Pons (tissue), 1 donor: ENCODE data around the gene AOC3.
"Not testable (repeated sequence)": the region's sequence is repeated elsewhere in the genome, so short reads cannot be mapped to it uniquely, and the experiment has no call there.

ENCODE experiments used
- DNase-seq: peaks from one replicate; pipeline ENCODE4 v3.0.0-alpha.2; 2016; ENCODE audit warnings: low spot score

Gene AOC3

GRCh38 chr17:42894283-42895184, 43.5 kb downstream of the AOC3 start:
- no peak for DNase-seq

- no peak for DNase-seq
Observed at GRCh38 chr17:42895185-42895555, 44.2 kb downstream of the AOC3 start.

DNA sequence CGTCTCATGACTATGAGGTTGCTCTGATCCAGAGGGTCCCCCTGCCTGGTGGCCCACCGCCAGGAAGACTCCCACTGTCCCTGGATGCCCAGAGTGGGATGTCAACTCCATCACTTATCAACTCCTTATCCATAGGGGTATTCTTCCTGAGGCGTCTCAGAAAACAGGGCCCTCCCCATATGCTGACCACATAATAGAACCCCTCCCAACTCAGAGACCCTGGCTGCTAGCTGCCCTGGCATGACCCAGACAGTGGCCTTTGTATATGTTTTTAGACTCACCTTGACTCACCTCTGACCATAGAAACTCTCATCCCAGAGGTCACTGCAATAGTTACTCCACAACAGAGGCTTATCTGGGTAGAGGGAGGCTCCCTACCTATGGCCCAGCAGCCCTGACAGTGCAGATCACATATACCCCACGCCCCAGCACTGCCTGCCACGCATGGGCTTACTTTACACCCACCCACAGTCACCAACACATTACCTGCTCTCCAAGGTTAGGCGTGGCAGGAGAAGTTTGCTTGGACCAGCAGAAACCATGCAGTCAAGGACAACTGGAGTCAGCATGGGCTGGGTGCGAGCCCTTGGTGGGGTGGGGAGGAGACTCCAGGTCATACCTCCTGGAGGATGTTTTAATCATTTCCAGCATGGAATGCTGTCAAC, 47.3 kb downstream of the AOC3 start:
- DNase-seq, result no peak

DNA sequence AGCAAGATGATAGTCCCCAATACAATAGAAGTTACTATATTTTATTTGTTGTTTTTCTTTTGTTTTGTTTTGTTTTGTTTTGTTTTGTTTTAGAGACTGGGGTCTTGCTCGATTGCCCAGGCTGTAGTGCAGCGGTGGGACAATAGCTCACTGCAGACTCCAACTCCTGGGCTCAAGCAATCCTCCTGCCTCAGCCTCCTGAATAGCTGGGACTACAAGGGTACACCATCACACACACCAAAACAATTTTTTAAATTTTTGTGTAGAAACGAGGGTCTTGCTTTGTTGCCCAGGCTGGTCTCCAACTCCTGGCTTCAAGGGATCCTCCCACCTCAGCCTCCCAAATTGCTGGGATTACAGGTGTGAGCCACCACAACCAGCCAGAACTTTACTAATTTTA, 49.0 kb downstream of the AOC3 start:
- not testable (repeated sequence) for DNase-seq

DNA sequence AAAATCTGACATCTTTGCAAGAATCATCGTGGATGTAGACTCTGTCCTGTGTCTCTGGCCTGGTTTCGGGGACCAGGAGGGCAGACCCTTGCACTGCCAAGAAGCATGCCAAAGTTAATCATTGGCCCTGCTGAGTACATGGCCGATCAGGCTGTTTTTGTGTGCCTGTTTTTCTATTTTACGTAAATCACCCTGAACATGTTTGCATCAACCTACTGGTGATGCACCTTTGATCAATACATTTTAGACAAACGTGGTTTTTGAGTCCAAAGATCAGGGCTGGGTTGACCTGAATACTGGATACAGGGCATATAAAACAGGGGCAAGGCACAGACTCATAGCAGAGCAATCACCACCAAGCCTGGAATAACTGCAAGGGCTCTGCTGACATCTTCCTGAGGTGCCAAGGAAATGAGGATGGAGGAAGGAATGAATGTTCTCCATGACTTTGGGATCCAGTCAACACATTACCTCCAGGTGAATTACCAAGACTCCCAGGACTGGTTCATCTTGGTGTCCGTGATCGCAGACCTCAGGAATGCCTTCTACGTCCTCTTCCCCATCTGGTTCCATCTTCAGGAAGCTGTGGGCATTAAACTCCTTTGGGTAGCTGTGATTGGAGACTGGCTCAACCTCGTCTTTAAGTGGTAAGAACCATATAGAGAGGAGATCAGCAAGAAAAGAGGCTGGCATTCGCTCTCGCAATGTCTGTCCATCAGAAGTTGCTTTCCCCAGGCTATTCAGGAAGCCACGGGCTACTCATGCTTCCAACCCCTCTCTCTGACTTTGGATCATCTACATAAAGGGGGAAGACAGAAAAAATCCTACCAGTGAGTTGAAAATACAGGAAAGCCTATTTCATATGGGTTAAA, 49.7 kb downstream of the AOC3 start, which contains the start of gene G6PC1:
TSS of gene G6PC1 (plus strand) at position 340 of the 872 bp plus-strand sequence. CDS start at position 418, 78 bp downstream.
- no peak for DNase-seq

- no peak for DNase-seq
Observed at GRCh38 chr17:42901535-42902229, 50.7 kb downstream of the AOC3 start.

GRCh38 chr17:42904110-42904469, 53.1 kb downstream of the AOC3 start:
- DNase-seq, result no peak

DNA sequence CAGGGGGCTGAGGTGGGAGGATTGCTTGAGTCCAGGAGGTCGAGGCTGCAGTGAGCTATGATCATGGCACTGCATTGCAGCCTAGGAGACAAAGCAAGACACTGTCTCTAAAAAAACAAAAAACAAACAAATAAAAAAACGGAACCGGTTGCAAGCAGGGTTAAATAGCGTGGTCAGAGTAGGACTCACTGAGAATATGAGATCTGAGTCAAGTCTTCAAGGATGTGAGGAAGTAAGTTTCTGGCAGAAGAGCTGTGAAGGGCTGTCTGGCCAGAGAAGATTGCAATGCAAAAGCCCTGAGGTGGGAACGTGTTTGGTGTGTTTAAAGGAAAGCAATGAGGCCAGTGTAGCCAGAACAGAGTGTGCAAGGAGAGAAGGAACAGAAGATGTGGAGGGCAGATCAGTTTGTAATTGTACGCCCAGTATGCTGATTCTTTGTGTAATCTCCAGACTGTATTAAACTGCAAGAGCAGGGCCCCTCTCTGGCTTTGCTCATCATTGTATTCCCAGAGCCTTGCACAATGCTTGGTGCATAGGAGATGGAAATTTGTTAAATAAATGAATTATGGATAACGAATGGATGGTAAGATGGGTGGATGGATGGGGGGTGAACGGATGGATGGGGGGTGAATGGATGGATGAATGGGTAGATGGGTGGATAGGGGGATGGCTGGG, 55.9 kb downstream of the AOC3 start:
- DNase-seq, result no peak
